Osteoblast (primary cell): ENCODE measurements around the gene TSACC. TPM values are rescaled to one million over a fixed set of nuclear protein-coding genes. Genes with fewer than 3 reads are reported as not detected.

Experiments used
- DNase-seq: peaks from one replicate; pipeline ENCODE4 v3.0.0; 2011; ENCODE audit warnings: low spot score, mixed read lengths; ENCODE audit not compliant: insufficient read length; ENCODE audit errors: missing footprints
- H2AFZ ChIP-seq: 2 replicates; pipeline ENCODE4 v1.6.0; 2011; ENCODE audit warnings: mild to moderate bottlenecking, low read length
- H3K27ac ChIP-seq: 2 replicates; pipeline ENCODE4 v1.5.1; 2011; ENCODE audit warnings: mild to moderate bottlenecking, low read depth, low read length, moderate library complexity
- H3K27me3 ChIP-seq: 2 replicates; pipeline ENCODE4 v1.6.0; 2012; ENCODE audit warnings: mild to moderate bottlenecking, control low read depth, inconsistent platforms, low read length, moderate library complexity; ENCODE audit not compliant: insufficient read depth
- H3K36me3 ChIP-seq: 2 replicates; pipeline ENCODE4 v1.5.1; 2011; ENCODE audit warnings: mild to moderate bottlenecking, low read length, control low read depth, moderate library complexity; ENCODE audit not compliant: insufficient read depth
- H3K4me1 ChIP-seq: 2 replicates; pipeline ENCODE4 v1.5.1; 2011; ENCODE audit warnings: mild to moderate bottlenecking, low read length, control low read depth, moderate library complexity; ENCODE audit not compliant: insufficient read depth
- H3K4me2 ChIP-seq: 2 replicates; pipeline ENCODE4 v1.6.0; 2011; ENCODE audit warnings: mild to moderate bottlenecking, low read length; ENCODE audit not compliant: insufficient read depth
- H3K4me3 ChIP-seq: fragments of 200-600 bp; sonication (generic); 3 replicates; pipeline ENCODE4 v1.5.1; 2012; ENCODE audit warnings: mild to moderate bottlenecking, low read length, inconsistent platforms; ENCODE audit not compliant: insufficient read depth
- H3K79me2 ChIP-seq: 2 replicates; pipeline ENCODE4 v1.6.0; 2012; ENCODE audit warnings: mild to moderate bottlenecking, low read length, control low read depth, inconsistent platforms; ENCODE audit not compliant: insufficient read depth
- H3K9me3 ChIP-seq: 2 replicates; pipeline ENCODE4 v1.5.1; 2011; ENCODE audit warnings: low read depth, low read length, control low read depth
- H4K20me1 ChIP-seq: 2 replicates; pipeline ENCODE4 v1.6.0; 2012; ENCODE audit warnings: mild to moderate bottlenecking, low read length, control low read depth; ENCODE audit not compliant: insufficient read depth
- total RNA-seq: library from RNA; depleted of rRNA; stranded (reverse); fragments of >200 nt; gene quantifications from 2 replicates; pipeline ENCODE4 v1.2.3, GENCODE V29; 2012
- TF ChIP-seq, protein P1 (sequence below): IDR thresholded peaks from 2 replicates; pipeline ENCODE4 v1.5.1; 2011; ENCODE audit warnings: mild to moderate bottlenecking, low read depth, low read length, moderate library complexity; ENCODE audit errors: extremely low read depth

Gene TSACC
- total RNA-seq, 1 donor = 0.36 TPM

DNA sequence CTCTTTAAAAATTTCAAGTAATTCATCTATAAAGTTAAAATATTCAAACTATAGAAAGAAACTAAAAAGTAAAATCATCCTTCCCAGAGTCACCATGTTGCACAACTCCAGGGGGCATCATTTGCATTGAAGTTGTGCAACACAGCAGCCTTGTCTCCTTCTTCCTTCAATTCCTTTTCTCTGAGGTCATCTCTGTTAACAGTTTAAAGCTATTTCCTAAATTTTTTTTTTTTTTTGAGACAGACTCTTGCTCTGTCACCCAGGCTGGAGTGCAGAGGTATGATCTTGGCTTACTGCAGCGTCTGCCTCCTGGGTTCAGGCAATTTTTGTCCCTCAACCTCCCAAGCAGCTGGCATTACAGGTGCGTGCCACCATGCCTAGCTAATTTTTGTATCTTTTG is 37.8 kb downstream of the TSACC start:
- Histone ChIP-seq H3K4me2 (no peak overlapping the region), H3K79me2 (no peaks in the 10 kb centered on the region), H4K20me1 (no peaks in the 10 kb centered on the region), H3K4me1 (peaks cover 3% of the 10 kb centered on the region), H3K36me3 (no peaks in the 10 kb centered on the region), H3K4me3 (no peak overlapping the region), H3K27me3 (peaks cover 12% of the 10 kb centered on the region), H2AFZ (no peak overlapping the region), H3K9me3 (no peaks in the 10 kb centered on the region), H3K27ac (no peak overlapping the region)
- TF ChIP-seq, protein P1, sequence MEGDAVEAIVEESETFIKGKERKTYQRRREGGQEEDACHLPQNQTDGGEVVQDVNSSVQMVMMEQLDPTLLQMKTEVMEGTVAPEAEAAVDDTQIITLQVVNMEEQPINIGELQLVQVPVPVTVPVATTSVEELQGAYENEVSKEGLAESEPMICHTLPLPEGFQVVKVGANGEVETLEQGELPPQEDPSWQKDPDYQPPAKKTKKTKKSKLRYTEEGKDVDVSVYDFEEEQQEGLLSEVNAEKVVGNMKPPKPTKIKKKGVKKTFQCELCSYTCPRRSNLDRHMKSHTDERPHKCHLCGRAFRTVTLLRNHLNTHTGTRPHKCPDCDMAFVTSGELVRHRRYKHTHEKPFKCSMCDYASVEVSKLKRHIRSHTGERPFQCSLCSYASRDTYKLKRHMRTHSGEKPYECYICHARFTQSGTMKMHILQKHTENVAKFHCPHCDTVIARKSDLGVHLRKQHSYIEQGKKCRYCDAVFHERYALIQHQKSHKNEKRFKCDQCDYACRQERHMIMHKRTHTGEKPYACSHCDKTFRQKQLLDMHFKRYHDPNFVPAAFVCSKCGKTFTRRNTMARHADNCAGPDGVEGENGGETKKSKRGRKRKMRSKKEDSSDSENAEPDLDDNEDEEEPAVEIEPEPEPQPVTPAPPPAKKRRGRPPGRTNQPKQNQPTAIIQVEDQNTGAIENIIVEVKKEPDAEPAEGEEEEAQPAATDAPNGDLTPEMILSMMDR = no peak
- peak; percentile 73 for DNase-seq

DNA sequence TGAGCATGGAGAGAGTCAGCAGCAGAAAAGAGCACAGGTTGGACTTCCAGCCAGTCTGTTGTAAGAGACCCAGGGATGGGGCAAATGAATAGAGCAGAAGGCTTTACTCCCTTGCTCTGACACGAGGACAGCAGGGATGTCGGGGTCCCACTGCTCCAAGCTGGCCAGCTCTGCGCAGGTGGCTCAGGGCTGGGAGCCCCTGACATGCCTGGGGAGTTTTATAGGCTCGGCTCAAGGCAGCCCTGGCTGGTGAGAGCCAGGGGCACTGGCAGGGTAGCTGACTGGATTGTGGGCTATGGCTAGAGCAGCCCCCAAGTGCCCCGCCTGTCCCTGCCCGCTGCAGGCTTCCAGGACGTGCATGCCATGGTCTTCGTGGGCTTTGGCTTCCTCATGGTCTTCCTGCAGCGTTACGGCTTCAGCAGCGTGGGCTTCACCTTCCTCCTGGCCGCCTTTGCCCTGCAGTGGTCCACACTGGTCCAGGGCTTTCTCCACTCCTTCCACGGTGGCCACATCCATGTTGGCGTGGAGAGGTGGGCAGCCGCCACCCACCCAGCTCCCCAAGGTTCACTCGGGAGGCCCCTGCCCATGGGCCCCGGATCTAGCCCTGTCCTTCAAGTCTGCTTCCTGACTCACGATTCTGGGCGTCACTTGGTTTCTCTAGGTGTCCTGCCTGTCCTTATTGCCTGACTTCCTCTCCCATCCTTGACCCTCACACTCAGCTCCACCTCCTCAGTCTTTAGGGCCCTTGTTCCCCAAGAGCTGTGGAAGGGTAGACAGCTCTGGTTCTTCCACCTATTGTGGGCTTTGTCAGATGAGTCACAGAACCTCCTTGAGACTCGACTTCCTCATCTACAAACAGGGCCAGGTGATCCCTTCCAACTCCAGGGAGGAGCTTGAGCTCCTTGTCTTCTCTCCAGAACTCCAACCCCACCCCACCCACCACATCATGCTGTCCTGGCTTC is 38.9 kb downstream of the TSACC start:
- peak; percentile 58 for DNase-seq
- Histone ChIP-seq H3K27ac (no peak overlapping the region), H3K27me3 (peaks cover 12% of the 10 kb centered on the region), H3K79me2 (no peaks in the 10 kb centered on the region), H3K4me2 (no peak overlapping the region), H3K4me1 (no peaks in the 10 kb centered on the region), H3K4me3 (no peak overlapping the region), H3K36me3 (no peaks in the 10 kb centered on the region), H2AFZ (no peak overlapping the region), H3K9me3 (no peaks in the 10 kb centered on the region), H4K20me1 (no peaks in the 10 kb centered on the region)
- TF ChIP-seq, protein P1 = no peak

DNA sequence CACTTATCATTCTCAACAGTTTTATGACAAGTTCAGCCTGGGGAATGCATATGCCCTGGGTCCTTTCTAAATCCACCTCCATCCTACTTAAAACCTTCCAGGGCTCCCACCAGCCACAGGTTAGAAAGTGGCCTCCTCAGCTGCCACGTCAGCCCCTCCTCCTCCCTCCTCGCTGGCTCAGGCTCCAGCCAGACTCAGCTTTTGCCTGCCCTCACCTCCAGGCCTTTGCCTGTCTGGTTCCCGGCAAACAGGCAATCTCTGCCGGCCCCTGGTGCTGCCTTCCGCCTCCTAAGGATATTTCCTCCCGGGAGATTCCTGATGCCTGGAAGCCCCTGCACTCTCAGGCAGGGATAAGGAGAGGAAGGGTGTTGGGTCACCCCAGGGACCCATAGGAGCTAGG is 40.2 kb downstream of the TSACC start:
- Histone ChIP-seq H2AFZ (no peak overlapping the region), H3K4me1 (no peaks in the 10 kb centered on the region), H3K9me3 (no peaks in the 10 kb centered on the region), H3K79me2 (no peaks in the 10 kb centered on the region), H3K36me3 (no peaks in the 10 kb centered on the region), H3K4me3 (no peak overlapping the region), H3K27ac (no peak overlapping the region), H3K4me2 (no peak overlapping the region), H4K20me1 (no peaks in the 10 kb centered on the region), H3K27me3 (peaks cover 7% of the 10 kb centered on the region)
- peak; percentile 44 for DNase-seq
- TF ChIP-seq, protein P1 = no peak

DNA sequence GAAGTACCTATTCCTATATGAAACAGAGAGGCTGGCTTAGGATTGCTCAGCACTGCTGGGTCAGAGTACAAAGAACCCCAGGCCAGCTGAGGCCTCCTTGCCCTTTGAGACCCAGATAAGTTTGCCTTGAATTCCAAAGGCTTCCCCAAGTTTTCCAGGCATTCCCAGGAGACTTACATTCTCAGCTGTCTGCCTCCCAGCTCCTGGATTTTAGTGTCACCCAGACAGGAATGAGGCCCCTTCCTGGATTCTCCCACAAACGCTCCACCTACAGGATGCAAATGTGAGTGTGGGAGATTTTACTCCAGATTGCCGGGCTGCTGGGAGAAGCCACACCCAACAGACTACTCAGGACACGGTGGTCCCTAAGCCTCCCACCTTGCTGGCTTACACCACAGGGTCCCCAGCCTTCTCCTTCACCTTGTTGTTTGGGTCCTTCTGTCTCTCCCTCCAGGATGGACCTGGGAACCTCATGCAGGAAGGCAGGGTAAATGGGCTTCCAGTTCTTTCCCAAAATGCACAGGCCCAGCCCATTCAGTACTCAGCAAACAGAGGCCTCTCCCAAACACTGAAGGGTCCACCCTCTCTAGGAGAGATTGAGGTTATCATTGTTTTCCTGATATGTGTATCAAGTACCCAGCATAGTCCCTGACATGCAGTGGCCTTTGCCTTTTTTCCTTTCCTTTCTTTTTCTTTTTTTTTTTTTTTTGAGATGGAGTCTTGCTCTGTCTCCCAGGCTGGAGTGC is 41.3 kb downstream of the TSACC start:
- no peak overlapping the region for H2AFZ ChIP-seq
- H3K36me3 ChIP-seq = no peaks in the 10 kb centered on the region

More for the DNA sequence above, 41.3 kb downstream of the TSACC start:
- TF ChIP-seq, protein P1 = no peak
- Histone ChIP-seq H3K4me1 (no peaks in the 10 kb centered on the region), H3K9me3 (no peaks in the 10 kb centered on the region), H3K27me3 (no peaks in the 10 kb centered on the region), H3K79me2 (no peaks in the 10 kb centered on the region), H4K20me1 (no peaks in the 10 kb centered on the region), H3K27ac (no peak overlapping the region), H3K4me3 (no peak overlapping the region), H3K4me2 (no peak overlapping the region)
- DNase-seq = peak; percentile 79
